GM21390 (cell line): ENCODE measurements around the gene ZNF483.
A peak's percentile ranks its signal among the peaks of the same experiment; 100 is the strongest.
"Not testable (repeated sequence)": the region's sequence is repeated elsewhere in the genome, so short reads cannot be mapped to it uniquely, and the experiment has no call there.

Experiments used
- ATAC-seq: cut with Tn5 transposase; IDR thresholded peaks from one replicate; pipeline ENCODE4 v1.9.1; 2021; ENCODE audit not compliant: unreplicated experiment

The ZNF483 gene

DNA sequence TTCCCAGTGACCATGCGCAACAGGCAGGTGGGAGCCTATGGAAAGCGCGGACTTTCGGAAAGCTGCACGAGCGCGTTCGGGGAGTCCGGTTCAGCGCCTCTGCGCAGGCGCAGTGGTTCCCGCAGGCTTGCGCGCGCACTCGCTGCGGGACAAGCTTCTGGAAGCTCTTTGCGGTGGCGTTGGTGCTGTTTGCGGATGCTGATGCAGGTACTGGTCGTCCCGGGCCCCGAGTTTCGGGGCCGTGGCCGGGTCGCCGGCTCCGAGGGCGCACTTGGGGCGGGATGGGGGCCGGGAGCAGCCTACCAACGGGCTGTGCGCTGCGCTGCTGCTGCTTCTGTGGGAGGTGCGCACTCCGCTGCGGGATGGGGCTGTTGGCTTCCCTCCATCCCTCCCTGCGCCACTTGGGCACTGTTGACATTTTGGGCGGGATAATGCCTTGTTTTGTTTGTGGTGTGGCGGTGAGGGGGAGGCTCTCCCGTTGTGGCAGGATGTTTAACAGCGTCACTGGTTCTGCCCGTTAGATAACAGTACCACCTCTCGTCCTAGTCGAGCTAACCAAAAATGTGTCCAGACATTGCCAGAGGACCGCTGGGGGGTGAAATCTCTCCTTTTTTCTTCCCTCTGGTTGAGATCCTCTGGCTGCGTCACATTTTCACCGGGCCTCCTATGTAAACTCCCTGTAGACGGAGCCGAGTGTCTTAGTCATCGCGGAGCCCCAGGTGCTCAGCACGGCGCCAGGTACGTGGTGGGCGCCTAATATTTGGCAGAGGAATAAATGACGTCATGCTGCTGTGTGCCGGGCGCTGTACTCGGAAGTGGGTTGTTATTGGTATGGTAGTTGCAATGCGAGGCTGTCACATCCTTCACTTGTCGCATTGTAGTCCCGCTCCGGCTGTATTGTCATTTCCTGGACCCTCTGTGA, at the start of gene ZNF483:
ZNF483 (plus strand) TSS at position 124 of the 922 bp plus-strand sequence. CDS start 2,217 bp downstream, outside the sequence.
- ATAC-seq, result peak; percentile 63

DNA sequence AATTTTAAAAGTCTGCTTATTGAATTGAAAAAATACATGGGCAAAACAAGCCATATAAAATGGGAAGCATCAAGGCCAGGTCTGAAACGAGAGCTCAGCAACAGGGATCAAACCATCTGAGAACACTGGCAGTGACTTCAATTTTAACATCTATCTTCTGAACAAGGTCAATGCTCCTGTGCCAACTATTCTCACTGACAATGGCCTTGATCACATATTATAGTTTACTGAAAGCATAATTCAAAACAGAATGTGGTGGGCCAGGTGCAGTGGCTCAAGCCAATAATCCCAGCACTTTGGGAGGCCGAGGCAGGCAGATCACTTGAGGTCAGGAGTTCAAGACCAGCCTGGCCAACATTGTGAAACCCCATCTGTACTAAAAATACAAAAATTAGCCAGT, 49.8 kb upstream of the ZNF483 start:
- ATAC-seq, result no peak

DNA sequence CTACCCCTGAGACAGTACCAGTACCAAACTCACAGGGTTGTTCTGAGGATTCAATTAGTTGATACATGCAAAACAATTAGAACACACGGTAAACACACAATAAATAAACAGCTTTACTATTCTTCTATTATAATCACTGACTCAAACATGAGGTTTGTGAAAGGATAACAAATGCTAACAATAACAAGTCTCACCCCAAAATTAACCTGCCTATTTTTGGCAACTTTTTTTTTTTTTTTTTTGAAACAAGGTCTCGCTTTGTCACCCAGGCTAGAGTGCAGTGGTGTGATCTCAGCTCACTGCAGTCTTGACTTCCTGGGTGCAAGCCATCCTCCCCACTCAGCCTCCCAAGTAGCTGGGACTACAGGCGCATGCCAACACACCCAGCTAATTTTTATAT, 47.3 kb upstream of the ZNF483 start:
- ATAC-seq, result no peak

DNA sequence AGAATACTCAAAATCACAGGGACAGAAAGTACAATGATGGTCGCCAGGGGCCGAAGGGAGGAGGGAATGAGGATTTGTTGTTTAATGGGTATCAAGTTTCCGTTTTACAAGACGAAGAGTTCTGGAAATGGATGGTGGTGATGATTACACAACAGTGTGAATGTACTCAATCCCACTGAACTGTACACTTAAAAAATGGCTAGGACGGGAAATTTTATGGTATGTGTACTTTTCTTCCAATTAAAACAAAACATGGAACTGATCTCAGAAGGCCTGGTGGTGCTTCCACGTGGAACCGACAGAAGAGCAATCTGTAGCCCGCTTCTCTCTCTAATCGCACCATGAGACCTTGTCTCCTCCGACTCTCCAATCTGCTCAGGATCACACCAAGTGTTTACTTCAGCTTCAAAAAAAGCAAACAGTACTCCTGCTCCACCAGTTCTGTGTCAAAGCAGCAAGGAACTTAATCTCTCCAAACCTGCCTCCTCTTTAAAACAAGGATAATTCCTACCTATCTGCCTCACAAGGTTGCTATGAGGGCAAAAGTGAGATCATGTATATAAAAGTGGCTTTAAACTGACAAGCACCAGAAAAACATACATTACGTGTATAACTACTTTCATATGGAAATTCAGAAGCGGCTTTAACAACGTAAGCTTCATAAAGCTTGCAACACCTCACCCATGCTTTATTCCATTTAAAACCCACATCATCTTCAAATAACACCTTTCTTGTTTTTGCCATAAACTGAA, 42.9 kb upstream of the ZNF483 start:
- ATAC-seq, result no peak

DNA sequence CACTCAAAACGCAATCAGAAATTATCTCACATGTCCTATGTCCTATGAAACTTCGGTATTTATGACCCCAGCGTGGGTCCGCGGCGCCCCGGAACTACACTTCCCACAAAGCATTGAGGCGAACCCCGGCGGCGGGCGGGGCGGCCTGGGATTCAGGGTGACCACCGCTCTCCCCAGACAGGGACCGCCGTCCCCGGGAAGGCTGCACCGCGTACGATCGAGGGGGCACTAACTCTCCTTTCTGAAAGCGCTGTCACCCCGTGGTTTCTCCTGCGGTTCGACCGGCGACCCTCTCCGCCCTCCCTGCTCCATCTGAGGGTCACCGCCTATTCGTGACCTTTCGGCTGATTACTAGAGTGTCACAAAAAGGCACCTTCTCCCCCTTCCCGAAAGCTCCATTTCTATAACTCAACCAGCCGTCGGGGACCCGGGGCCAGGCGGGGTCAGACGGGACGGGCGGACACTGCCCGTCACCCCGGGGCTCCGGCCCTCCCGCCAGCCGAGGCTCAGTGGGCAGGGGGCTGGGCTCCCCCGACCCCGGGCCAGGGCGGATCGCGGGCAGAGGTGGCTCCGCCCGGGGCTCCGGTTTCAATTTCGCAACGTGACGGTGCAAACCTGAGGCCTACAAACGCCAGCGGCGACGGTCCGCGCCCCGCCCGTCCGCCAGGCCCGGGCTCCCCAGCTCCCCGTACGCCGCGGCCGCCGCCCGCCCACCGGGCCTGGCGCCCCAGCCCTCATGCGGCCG, 42.1 kb upstream of the ZNF483 start:
- peak; percentile 54 for ATAC-seq

DNA sequence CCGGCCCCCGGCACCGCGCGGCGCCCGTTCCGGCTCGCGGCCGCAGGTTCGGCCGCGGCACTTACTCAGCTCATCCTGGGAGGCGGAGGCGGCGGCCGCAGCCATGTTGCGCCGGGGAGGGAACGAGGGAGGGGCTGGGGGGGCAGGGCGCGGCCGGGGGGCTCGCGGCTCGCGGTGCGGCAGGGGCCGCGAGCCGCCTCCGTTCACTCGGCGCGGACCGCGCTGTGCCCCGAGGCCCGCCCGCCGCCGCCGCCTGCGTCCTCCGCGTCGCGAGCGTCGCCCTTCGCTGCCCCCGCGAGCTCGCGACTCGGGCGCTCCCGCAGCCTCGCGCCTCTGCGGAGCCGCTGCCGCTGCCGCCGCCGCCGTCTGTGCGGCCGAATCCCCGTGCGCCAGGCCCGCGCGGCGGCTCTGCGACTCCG, 41.5 kb upstream of the ZNF483 start:
- ATAC-seq, result peak; percentile 36

DNA sequence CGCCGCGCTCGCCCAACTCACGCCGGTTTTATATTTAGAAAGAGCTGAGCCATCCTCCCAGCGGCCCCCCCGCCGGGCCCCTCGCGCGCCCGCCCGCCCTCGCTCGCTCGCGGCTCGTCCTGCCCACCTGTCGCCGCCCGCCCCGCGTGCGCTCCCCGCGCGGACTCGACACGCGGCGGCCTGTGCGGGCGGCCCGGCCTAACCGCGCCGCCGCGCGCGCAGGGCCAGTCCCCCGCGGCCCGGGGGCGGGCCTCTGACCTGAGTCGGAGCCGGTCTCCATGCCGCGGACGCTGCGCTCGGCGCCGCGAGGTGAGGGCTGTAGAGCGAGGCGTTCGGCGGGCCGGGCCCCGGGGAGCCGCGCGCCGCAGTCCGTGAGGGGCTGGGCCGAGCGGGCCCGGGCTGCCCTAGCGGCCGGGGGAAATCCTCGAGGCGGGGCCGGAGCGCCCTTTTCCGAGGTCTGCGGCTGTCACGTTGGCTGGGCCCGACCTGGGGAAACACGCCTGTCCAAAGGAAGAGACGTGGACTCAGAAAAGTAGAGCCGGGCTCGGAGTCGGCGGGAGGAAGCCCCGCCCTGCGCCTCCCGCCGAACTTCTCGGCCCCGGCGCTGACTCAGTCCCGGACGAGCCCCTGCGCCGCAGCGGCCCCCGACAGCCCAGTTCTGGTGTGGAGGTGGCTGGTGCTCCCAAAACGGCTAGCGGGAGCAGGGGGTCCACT, 41.0 kb upstream of the ZNF483 start, which contains the start of gene ECPAS:
ECPAS (minus strand) TSS at position 526 of the 714 bp plus-strand sequence. CDS start 11,465 bp downstream, outside the sequence.
- ATAC-seq, result peak; percentile 58

DNA sequence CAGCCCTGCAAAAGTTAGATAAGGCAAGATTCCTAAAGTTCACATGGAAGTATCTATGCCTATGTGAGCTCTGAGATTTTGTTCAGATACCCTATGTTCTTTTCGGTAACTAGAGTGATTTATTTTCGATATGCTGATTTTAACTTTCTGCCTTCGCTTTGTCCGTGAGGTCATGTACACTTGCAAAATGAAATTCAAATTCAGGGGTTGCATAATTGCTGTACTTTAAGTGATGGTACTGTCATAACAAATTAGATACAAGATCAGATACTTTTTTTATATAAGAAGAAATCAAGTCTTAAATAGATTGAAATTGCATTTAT, 40.4 kb upstream of the ZNF483 start:
- ATAC-seq, result peak; percentile 0

DNA sequence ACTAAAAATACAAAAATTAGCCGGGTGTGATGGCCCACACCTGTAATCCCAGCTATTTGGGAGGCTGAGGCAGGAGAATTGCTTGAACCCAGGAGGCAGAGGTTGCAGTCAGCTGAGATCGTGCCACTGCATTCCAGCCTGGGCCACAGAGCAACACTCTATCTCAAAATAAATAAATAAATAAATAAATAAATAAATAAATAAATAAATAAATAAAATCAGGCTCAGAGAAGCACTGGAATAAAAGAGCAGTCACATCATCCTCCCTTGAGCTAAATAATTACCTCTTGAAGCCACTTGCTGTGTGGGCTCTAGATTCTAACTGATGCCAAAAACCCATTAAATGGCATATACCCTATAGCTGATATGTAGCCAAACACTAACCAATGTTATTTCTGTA, 27.8 kb upstream of the ZNF483 start:
- not testable (repeated sequence) for ATAC-seq

DNA sequence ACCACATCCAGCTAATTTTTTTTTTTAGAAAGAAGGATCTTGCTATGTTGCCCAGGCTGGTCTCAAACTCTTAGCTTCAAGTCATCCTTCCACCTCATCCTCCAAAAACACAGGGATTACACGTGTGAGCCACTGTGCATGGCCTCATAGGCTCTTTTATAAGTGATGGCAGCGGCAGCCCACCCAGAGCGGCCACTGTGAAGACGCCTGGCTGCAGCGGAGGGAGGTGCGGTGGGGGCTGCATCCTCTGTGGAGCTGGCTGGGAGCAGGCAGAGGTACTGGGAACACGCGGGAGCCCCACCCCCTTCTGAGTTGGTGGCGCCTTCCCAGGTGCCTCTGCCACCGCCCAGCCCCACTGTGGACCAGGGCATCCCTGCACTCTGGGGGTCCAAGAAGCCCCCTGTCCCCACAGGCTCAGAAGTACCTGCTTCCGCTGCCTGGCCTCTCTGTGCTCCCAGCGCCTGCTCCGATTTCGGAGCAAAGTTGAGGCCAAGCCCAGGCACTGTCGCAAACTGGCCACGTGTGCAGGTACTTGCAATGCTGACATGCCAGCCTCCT, 23.9 kb upstream of the ZNF483 start:
- no peak for ATAC-seq

DNA sequence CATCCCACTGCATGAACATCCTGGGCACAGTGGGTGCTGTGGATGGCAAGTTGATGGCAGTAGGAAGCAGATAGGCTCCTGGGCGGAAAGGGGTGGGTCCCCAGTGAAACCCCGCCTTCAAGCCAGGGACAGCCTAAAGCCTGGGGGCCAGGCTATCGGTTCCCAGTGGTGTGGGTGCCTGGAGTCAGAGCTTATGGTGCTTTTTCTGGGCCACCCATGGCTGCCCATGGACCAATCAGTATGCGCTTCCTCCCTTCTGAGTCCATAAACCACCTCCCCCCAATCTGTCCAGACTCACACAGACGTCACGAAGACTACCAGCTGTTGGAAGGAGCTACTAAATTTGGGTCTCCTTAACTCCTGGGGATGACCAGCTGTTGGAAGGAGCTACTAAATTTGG, 23.3 kb upstream of the ZNF483 start:
- no peak for ATAC-seq

DNA sequence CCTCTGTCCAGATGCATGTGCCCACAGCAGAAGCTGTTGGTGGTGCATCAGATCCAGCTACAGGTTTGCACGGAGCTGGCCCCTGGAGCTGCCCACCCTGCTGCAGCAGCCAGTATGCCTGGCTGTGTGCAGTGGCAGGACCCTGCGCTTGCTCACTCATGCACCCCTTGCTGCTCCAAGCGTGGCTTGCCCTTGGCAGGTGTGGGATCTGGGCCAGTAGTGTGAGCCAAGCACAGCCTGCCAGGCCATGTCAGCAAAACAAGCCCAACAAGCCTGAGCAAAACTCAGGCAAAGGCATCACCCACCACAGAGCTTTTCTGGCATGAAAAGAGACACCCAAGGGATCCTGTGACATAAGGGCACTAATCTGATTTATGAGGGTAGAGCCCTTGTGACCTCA, 22.5 kb upstream of the ZNF483 start:
- ATAC-seq, result no peak

DNA sequence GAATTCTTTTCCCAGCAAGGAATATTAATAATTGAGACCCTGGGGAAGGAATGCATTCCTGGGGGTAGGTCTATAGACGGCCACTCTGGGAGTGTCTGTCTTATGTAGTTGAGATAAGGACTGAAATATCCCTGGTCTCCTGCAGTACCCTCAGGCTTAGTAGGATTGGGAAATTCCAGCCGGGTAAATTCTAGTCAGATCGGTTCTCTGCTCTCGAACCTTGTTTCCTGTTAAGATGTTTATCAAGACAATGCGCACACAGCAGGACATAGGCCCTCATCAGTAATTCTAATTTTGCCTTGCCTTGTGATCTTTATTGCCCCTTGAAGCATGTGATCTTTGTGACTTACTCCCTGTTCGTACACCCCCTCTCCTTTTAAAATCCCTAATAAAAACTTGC, 13.4 kb upstream of the ZNF483 start:
- ATAC-seq, result not testable (repeated sequence)

DNA sequence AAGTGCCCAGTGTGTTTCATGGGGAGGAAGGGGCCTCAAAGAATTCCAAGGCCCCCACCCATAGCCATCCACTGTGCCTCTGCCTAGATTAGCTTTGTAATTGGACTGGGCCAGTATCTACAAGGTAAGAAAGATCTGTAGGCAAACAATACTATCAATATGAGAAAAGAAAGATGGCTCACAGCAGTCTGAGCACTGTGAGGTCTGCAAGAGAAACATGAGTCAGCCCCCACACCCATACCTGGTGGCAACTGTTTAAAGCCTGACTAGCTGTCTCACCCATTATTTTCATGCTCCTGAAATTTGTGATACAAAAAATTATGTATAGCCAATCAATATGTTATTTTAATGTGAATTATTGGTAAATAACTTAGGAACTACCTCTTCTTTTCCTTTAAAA, 10.0 kb upstream of the ZNF483 start:
- no peak for ATAC-seq

DNA sequence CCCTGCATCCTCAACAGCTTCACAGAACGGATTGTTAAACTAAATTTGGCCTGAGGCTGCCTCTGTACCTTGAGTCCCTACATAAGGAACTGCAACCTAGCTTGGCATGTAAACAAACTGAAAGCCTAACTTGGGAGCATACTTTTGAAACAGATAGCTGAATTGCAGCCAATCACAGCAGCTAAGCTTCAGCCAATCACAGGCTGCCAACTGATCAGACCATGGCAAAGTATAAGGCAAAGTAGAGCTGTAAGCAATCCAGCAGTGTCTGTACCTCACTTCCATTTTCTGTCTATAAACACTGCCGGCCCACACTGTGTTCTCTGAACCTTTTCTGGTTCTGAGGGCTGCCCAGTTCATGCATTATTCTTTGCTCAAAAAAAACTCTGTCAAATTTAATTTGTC, 8.9 kb upstream of the ZNF483 start:
- ATAC-seq, result peak; percentile 65

DNA sequence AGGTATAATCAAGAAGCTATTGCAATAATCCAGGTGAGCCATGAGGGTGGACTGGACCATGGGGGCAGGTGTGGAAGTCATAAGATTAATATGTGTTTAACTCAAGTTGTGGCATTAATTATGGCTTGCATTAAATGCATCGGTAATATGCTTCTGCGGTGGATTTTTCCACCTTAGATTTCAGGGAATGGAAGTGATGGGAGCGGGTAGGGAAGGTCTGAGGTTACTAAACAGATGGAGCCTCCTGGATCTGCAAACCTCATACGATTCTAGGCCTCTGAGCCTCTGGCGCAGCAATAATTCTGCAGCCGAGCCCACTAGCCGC, 286 bp upstream of the ZNF483 start:
- no peak for ATAC-seq

DNA sequence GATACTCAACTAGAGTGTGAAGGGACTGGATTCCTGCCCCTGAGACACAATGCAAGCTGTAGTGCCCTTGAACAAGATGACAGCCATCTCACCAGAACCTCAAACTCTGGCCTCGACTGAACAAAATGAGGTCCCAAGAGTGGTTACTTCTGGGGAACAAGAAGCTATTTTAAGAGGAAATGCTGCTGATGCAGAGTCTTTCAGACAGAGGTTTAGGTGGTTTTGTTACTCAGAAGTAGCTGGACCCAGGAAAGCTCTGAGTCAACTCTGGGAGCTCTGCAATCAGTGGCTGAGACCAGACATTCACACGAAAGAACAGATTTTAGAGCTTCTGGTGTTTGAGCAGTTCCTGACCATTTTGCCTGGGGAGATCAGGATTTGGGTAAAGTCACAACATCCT, 2.4 kb downstream of the ZNF483 start:
- no peak for ATAC-seq

DNA sequence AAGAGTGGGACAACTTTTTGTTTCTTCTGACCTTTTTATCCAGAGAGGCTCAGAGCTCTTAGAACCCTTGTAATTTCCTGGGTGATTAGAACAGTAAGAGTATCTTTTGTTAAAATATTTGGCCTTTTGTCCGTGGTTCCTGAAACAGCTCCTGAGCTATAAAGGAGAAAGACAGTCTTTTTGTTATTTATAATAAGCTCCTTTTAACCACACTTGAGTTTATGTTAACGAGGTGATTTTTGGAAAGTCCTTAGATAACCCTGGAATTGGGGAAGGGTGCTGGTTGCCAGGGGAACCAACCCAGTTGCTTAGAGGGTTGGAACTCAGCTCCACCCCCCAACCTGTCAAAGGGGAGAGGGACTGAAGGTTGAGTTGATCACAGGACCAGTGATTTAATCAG, 4.8 kb downstream of the ZNF483 start:
- ATAC-seq, result no peak

DNA sequence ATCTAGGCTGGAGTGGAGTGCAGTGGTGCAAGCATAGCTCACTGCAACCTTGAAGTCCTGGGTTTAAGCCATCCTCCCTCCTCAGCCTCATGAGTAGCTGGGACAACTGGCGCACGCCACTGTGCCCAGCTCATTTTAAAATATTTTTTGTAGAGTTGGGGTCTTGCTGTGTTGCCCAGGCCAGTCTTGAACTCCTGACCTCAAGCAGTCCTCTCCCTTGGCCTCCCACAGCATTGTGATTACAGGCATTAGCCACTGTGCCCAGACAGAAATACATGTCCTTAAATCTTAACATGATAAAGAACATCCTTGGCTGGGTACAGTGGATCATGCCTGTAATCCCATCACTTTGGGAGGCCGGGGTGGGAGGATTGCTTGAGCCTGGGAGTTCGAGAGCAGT, 6.7 kb downstream of the ZNF483 start:
- ATAC-seq, result no peak

DNA sequence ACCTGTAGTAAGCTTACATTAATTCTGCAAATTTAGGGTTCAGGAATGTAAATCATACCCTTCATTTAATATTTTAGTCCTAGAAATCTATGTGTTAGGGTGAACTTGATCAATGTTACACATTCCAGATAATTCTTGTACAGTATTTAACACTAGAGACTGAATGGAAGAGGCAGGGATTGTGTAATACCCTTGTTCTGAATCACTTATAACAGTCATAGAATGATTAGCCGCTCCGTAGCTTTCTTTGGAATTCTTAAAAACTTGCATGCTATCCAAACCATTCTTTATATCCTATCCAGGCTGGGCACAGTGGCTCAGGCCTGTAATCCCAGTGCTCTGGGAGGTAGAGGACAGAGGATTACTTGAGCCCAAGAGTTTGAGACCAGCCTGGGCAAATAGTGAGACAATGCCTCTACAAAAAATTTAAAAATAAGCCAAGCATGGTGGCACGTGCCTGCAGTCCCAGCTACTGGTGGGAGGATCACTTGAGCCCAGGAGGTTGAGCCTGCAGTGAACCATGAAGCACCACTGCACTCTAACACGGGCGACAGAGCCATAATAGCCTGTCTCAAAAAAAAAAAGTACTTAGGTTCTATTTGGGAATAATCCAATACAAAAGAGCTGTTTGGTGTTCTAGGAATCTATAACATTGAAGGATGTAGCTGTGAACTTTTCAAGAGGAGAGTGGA, 8.3 kb downstream of the ZNF483 start:
- no peak for ATAC-seq
